ENCODE results near the gene LHX6.

LHX6 gene

DNA sequence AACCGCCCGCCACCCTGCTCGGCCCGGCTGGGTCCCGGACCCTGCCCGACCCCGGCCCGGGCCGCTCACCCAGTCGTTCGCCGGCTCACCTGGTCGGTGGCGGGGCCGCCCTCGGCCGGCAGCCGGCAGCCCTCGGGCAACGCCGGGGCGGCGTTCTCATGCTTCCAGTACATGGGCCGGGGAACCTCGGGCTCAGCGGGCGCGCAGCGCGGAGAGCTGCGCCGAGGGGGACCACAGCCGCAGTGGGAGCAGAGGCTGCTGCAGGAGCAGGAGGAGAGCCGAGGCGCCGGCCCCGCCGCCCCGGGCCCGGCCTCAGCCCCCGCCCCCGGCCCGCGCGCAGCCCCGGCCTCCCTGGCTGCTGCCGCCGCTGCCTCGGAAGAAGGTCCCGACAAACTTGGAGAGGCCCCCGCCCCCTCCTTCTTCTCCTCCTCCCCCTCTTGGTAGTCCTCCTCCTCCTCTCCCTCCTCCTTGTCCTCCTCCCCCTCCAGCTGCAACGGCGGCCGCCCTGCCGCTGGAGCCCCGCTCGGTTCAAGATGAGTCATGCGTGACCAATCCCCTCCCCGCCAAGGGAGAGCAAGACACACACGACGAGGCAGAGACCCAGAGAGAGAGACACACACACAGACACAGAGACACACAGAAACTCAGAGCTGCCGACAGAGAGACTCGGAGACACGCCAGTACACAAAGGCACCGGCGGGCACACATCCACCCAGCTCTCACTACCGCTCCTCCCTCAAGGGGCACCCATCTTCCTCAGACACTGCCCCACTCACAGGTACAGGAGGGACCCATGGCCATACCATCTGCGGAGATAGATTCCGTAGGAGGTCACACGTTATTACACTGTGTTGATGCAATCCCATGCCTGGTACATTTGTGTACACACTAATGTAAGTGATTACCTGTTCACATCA, at the start of gene LHX6:
LHX6 (minus strand) TSS at position 390 of the 917 bp plus-strand sequence; CDS start at position 173, 217 bp downstream.
- peak; percentile 4 for DNase-seq

DNA sequence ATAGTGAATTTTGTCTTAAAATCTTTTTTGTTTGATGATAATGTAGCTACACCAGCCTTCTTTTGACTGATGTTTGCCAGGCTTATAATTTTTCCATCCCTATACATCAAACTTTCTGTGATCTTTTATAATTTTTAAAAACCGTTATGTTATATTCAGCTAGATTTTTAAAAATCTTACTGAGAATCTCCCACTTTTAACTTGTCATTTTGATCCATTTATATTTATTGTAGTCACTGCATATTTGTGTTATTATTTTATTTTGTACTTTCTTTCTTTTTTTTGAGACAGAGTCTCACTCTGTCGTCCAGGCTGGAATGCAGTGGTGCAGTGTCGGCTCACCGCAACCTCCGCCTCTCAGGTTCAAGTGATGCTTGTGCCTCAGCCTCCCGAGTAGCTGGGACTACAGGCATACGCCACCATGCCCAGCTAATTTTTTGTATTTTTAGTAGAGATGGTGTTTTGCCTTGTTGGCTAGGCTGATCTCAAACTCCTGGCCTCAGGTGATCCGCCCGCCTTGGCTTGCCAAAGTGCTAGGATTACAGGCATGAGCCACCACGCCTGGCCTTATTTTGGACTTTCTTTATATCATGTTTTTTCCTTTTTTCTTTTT, 48.6 kb upstream of the LHX6 start:
- no peak for DNase-seq

DNA sequence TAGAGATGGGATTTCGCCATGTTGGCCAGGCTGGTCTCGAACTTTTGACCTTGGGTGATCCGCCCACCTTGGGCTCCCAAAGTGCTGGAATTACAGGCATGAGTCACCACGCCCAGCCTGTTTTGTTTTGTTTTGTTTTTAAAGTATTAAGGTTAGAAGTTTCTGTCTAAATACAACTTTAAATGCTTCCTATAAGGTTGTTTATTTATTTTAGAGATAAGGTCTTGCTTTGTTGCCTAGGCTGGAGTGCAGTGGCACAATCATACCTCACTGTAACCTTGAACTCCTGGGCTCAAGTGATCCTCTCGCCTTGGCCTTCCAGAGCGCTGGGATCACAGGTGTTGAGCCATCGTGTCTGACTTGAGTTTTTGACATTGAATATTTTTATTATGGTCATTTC, 47.3 kb upstream of the LHX6 start:
- DNase-seq = no peak

DNA sequence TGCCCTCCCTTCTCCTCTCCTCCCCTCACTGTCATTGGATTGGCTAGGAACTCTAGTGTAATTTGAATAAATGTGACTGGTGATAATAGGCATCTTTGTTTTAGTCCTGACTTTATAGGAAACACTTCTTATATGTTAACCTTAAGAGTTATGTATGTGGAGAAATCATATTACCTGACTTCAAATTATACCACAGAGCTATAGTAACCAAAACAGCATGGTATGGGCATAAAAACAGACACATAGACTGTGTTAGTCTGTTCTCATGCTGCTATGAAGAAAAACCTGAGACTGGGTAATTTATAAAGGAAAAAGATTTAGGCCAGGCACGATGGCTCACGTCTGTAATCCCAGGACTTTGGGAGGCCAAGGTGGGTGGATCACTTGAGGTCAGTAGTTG, 45.3 kb upstream of the LHX6 start:
- no peak for DNase-seq

DNA sequence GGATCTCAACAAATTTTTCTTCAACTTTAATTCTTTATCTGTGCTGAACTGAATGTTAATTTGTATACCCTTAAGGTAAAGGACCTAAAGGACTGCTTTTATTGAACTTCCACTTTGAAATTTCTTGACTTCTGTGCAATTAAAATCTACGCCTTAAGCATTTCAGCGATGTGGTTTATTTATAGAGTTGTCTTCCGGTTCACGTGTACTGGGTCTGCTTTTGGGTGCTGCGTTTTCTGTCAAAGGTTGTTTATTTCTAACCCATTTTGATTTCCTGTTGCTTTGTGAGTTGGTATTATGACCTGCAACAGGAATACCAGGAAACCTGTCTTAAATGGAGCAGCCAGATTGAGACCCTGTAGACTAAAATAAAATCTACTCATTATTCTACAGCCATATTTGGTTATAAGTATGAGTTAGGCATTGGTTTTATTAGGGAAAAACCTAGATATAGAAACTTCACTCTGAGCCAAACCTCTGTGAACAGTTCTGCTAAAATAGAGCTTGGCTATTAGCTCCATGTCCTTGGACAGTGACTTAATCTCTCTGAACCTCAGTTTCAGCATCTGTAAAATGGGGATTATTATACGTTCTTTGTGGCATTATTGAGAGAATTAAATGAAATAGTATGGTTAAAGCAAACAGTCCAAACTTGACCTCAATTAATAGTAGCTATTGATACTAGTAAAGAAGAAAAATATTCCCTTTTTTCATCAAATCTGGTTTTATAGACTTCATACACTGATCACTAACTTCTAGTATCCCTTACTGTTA, 39.5 kb upstream of the LHX6 start:
- DNase-seq = no peak

DNA sequence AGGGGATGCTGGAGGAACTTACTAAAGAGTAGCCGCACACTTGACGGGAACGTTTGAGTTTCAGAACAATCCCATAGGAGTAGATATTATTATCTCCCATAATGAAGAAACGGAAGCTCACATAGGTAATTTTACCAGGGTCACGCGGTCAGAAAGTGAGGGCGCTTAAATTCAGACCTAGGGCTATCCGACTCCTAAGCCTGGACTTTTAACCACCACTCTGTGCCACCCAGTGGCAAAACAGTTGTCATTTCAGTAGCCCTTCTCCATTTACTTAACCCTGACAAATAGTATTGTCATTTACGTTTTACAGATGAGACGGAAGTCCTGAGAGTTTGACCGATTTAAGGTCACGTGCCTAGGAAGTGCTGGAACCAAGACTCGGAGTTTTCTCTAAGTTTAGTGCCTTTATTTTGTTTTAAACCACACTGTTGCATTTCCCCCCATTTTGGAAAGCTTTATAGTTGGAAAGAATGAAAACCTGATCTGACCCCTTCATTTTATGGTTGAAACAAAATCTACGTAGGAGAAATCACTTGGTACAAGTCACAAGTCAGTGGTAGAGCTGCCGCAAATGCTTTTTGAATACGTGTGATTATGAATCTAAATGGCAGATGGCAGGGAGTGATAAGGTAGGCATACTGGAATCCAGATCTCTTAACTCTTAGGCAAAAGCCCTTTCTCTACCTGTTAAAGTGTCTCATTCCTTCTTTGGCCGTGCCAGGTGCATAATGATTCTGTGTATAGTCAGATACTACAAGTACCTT, 36.6 kb upstream of the LHX6 start:
- DNase-seq = peak; percentile 39

DNA sequence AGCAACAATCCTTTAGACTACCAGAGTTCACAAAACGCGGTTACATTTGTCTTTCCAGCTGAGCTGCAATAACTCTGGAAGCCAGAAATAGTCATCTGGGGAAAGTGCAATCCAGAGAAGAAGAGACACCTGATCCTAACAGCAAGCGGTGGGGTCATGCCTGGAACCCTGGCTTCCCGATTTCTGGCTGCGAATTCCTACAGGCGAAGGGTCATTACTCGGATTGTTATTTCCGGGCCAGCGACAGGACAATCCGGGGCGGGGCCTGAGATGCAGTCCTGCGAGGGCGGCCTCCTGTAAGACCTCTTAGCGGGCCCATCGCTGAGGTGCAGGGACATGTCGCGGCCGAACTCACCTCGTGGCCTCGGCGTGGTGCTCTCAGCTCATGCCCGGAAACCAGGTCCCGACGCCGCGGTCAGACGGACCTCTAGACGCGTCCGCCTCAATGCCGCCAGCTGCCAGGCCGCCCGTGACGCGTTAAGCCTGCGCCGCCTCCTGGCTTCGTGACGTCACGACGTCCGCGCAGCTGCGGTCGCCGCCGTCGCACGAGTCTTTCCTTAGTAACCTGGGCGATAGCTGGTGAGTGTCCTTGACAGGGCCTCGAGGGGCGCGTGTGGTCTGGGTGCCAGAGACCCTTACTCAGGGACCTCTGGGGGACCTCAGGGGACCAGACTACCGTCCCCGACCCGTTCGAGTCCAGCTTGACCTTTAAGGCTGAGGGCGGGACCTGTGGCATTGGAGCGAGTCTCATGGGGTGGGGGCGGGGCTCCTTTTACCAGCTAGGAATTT, 35.8 kb upstream of the LHX6 start, which contains the start of the genes MRRF and RBM18:
MRRF (plus strand) TSS at position 523 of the 789 bp plus-strand sequence. CDS start 6,010 bp downstream, outside the sequence.
RBM18 (minus strand) TSS at position 481 of the 789 bp plus-strand sequence. CDS start 3,348 bp downstream, outside the sequence.
- DNase-seq = peak; percentile 81

DNA sequence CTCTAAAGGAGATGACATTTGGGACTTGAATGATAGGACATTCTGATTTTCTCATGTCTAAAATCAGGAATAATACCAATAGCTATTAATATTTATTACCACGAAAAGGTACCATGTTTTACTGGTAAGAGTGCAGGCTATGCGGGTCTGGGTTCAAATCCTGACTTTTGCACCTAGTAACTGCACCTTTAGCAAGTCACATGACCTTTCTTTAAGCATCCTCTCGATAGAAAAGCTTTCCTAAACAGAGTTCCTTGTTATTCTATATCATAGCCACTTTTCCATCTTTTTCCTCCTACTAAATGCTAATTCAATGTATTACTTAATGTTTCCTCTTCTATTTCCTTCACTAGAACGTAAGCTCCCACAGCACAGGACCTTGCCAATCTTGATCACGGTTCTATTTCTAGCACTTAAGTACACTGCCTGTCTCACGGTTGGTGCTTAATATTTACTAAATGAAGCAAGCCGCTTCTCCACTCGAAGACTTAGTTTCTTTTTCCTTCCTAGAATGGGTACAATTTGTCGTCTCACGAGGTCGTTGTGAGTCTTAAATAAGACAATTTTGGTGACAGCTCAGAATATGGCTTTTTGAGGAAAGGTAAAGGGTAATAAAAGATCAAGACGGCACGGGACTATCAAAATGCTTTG, 35.1 kb upstream of the LHX6 start:
- no peak for DNase-seq

DNA sequence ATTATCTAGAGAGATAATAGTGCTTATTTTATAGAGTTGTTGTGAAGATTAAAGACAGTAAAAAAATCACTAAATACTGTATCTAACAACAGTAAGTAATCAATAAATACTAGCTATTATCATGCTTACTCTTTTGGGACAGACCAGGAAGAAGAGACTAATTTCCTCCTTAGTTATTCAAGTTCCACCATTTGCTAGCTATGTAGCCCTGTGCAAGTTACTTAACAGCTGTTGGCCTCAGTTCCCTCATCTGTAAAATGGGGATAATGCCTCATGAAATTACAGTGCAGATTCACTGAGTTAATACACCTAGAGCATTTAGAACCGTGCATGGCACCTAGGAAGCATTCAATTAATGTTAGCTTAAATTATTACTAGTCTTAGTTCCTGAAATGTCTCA, 33.3 kb upstream of the LHX6 start:
- DNase-seq = no peak

DNA sequence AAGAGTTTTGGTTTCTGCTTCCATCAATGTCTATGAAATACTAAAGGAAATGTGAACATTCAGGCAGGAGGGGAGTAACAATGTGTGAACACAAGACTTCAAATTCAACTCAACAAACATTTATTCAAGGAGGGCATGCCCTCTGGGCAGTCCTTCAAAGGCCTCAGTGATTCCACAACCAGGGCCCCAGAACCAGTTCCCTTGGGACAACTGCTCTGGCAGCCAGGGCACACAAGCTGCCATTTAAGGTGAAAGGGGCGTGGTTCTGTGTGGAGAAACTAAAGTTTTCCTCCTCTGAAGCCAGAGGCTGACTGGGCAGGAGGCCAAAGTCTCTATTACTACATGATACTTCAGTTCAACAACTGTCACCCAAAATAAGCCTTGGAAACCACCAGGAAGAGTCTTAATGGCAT, 32.7 kb upstream of the LHX6 start:
- DNase-seq = no peak

DNA sequence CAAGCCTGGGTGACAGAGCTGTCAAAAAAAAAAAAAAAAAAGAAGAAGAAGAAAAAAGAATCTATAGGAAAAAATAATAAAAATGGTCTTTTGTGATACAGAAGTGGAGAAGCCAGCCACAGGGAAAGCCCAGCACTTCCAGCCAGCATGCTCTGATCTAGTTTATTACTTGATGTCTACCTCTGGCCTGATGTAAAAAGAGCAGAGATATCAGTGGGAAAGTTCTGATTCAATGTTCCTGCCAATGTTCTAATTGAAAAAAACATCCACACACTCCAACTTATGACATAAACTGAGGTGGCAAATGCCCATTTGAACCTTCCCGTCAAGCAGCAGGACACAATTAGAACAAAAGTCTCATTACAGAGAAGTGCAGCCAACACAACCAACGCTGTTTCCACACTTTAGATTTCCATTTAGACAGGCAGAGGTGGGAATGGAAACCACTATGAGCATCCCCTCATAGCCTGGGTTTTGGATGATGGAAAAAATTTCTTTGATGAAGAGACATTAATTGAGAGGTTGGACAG, 30.2 kb upstream of the LHX6 start:
- no peak for DNase-seq

DNA sequence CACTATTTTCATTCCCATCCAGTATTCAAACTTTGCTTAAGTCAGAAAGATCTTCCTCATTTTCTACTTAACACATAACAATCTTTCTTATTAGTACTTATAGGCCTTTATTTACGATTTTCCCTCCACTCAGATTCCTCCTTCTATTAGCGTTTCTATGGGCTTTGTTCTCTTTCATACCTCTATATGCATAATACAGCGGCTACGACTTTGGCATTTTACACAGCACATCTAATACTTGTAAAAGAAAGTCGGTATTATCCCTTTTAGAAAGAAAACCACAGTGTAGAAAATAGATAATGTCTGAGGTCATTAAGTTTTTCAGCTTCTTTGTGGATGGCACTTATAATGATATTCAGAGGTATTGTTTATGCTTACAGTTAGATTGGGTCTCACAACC, 27.4 kb upstream of the LHX6 start:
- DNase-seq = no peak

DNA sequence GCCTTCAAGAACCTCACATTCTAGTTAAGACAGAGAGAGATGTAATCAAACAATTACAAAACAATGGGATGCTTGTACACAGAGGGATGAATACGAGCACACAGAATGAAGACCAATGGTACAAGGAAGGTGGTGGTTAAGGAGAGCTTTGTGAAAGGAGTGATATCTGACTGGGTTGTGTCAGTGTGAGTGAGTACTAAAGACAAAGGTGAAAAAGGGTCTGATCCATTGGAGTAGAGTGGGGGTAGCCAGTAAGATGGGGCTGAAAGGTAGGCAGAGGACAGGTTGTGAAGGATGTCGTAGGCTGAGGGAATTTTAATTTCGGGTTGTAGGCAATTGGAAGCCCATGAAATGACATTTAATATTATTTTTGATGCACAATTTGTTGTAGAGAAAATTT, 26.0 kb upstream of the LHX6 start:
- no peak for DNase-seq

DNA sequence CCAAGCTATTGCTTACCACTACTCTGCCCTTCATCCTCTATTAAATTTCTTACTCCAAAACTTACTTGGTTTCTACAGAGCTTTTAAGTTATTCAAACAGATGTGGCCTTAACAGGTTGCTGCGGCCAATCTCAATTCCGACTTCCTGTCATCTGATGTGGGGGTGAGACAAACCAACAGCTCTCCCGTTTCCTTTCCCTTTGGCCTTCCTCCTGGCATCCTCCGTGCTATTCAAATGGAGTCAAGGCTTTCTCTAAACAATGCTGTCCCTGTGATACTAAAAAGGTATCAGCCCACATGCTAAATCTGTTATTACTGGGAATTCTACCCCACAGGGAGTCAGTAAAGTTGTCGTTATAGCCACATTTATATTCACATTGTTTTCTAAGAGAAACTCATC, 24.0 kb upstream of the LHX6 start:
- DNase-seq = no peak

DNA sequence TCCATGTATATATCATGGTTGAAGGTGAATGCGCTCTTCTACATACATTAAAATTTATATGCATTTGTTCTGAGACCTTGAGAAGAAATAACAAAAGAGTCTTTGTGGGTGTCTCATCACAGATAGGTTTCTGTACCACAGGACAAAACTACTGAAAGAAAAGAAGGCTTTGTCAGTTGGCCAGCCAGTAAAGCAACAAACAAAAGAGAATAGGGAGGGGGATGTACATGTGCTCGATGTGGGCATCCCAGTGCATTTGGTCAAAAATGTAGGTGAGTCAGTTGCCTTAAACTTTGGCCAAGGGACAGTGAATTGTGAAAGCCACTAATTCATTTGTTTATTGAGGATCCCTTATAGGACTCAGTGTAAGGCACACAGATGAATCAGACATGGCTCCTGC, 22.6 kb upstream of the LHX6 start:
- no peak for DNase-seq

DNA sequence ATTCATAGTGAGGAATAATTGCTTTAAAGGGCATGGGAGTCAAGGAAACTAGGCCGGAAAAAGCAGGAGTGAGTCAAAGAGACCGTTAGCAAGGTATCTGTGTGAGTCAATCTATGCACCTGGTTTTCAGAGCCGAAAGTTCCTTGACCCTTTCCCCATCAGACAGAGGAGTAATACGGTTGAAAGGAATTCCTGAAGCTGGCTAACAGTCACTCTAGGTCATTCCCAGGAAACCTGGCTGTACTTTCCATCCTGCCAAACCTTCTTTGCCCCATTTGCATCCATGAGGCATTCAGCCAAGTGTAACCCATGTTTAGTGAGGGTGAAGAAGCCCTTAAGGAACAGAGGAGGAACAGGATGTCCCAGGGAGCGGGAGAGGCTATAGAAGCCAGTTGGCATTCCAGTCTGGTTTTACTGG, 19.7 kb upstream of the LHX6 start:
- DNase-seq = no peak

DNA sequence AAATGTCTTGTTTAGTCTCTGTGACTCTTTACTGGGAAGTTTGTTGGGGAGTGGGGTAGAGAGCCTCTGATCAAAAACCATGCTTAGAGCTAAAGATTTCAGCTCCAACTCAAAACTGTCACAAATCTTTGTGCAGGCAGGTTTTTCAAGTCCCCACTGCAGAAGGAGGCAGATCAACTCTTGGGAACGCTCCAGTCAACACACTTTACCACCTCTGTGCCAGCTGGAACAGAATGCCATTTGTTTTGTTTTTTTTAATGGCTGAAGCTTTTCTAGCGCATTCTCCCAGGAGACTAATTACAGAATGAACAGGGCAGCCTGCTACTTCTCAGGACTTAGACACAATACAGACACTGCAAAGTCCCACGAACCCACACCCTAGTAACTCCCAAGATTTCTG, 17.9 kb upstream of the LHX6 start:
- DNase-seq = no peak

DNA sequence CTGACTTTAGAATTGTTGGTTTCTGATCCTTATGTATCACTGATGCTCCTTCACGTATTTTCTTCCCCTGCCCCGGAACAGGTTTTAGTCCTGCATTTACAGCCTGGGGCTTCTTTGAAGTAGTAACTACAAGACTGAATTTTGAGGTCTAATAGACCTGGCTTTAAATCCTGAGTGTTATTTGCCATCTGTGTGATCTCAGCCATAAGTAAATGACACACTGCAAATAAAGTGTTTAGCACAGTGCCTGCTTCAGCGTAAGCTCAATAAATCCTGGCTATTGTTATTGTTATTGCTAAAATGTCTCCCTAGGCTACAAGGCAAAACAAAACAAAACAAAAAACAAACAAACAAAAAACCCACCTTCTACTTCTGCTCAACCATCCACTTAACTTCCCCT, 15.6 kb upstream of the LHX6 start:
- no peak for DNase-seq

DNA sequence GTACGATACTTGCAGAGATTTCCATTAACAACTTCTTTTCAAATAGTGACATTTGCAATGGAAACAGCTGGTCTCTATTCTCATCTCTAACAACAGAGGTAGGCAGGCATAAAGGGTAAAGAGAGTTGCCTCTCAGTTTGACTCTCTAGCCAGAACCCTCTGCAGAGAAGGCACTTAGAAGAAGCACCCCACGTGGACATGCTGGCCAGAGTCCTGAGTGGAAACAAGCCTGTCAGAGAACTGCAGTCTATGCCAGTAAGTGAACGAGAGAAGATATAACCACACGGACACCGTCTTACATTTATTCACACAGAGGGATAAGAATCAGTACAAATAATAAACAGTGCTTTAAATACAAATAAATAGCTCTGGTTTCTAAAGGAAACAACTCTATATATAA, 11.0 kb upstream of the LHX6 start:
- DNase-seq = no peak

DNA sequence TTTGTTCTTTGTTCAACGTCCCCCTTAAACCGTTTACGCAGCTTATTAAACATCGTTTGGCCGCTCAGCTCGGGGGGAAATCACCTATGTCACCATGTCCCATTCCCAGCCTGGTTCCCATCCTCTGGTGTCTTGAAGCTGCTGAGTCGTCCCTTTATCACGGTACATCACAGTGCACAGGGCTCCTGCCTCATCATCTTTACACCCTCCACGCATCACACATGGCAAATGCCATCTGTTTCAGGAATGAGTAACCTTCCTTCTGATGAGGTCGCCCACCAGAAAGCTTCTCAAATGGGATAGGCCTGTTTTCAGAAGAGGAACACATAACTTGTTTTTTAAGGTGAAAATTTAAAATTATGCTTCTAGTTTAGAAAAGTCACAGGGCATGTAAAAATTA, 7.9 kb upstream of the LHX6 start:
- DNase-seq = no peak

Data from NCI-H1092 treated with DMSO at 0.1 percent for 48 hours (cell line).